OCI-LY1 (cell line): ENCODE measurements around the gene TICAM2.

Source experiments
- H2AFZ ChIP-seq: fragments of 200-600 bp; sonication (generic), shearing (Covaris generic); 2 replicates; pipeline ENCODE4 v1.6.0; 2014; ENCODE audit warnings: antibody characterized with exemption, mild to moderate bottlenecking, low read length
- H3F3A ChIP-seq: fragments of 200-600 bp; sonication (generic), shearing (Covaris generic); 2 replicates; pipeline ENCODE4 v1.6.0; 2014; ENCODE audit warnings: mild to moderate bottlenecking, antibody characterized with exemption, low read length, moderate library complexity; ENCODE audit not compliant: insufficient read depth
- H3K27ac ChIP-seq: fragments of 200-600 bp; sonication (generic); 2 replicates; pipeline ENCODE4 v1.5.1; 2014; ENCODE audit warnings: low read length, mixed run types, mild to moderate bottlenecking, low read depth; ENCODE audit not compliant: poor library complexity, severe bottlenecking
- H3K27me3 ChIP-seq: fragments of 200-600 bp; sonication (generic); 2 replicates; pipeline ENCODE4 v1.6.0; 2014; ENCODE audit warnings: antibody characterized with exemption, mild to moderate bottlenecking, low read length, moderate library complexity; ENCODE audit not compliant: insufficient read depth
- H3K36me3 ChIP-seq: fragments of 200-600 bp; sonication (generic); 2 replicates; pipeline ENCODE4 v1.6.1; 2014; ENCODE audit warnings: mild to moderate bottlenecking, antibody characterized with exemption, low read length, moderate library complexity, mixed read lengths; ENCODE audit not compliant: insufficient read depth
- H3K4me1 ChIP-seq: fragments of 200-600 bp; sonication (generic); 2 replicates; pipeline ENCODE4 v1.5.1; 2014; ENCODE audit warnings: mild to moderate bottlenecking, low read length, moderate library complexity; ENCODE audit not compliant: insufficient read depth, severe bottlenecking
- H3K4me2 ChIP-seq: fragments of 200-600 bp; sonication (generic), shearing (Covaris generic); 2 replicates; pipeline ENCODE4 v1.6.1; 2014; ENCODE audit warnings: low read length
- H3K4me3 ChIP-seq: fragments of 200-600 bp; sonication (generic); 2 replicates; pipeline ENCODE4 v1.5.1; 2014; ENCODE audit warnings: low read length, low read depth, mild to moderate bottlenecking, mixed read lengths; ENCODE audit not compliant: poor library complexity, severe bottlenecking
- H3K79me2 ChIP-seq: fragments of 200-600 bp; shearing (Covaris generic); 2 replicates; pipeline ENCODE4 v1.6.1; 2016; ENCODE audit warnings: mixed run types, low read length, mixed read lengths; ENCODE audit not compliant: insufficient read depth
- H3K9ac ChIP-seq: fragments of 200-600 bp; sonication (generic), shearing (Covaris generic); 2 replicates; pipeline ENCODE4 v1.6.1; 2014; ENCODE audit warnings: mild to moderate bottlenecking, low read length, mixed read lengths
- H3K9me2 ChIP-seq: fragments of 200-600 bp; sonication (generic), shearing (Covaris generic); 2 replicates; pipeline ENCODE4 v1.6.1; 2014; ENCODE audit warnings: low read depth, mild to moderate bottlenecking, low read length, mixed read lengths
- H3K9me3 ChIP-seq: fragments of 200-600 bp; shearing (Covaris generic); 2 replicates; pipeline ENCODE4 v1.6.1; 2014; ENCODE audit warnings: low read length, mixed read lengths
- H4K20me1 ChIP-seq: fragments of 200-600 bp; sonication (generic), shearing (Covaris generic); 2 replicates; pipeline ENCODE4 v1.6.0; 2016; ENCODE audit warnings: mild to moderate bottlenecking, low read length; ENCODE audit not compliant: insufficient read depth
- CTCF ChIP-seq: fragments of 200-600 bp; sonication (generic), shearing (Covaris generic); IDR thresholded peaks from 2 replicates; pipeline ENCODE4 v1.5.1; 2017; ENCODE audit warnings: mild to moderate bottlenecking, antibody characterized with exemption, low read length, moderate library complexity, mixed read lengths
- EZH2 ChIP-seq: fragments of 200-600 bp; sonication (generic), shearing (Covaris generic); IDR thresholded peaks from 2 replicates; pipeline ENCODE4 v1.8.0; 2017; ENCODE audit warnings: borderline replicate concordance, mixed run types, mild to moderate bottlenecking, antibody characterized with exemption, low read length, moderate library complexity, mixed read lengths

Gene TICAM2

GRCh38 chr5:115575167-115576070, 26.9 kb downstream of the TICAM2 start:
- no peaks in the 10 kb centered on the region for H3K9me3 ChIP-seq
- no peaks in the 10 kb centered on the region for H3K4me1 ChIP-seq
- no peak overlapping the region for H2AFZ ChIP-seq
- H4K20me1 ChIP-seq = no peaks in the 10 kb centered on the region
- no peak overlapping the region for H3K9ac ChIP-seq
- no peaks in the 10 kb centered on the region for H3K27me3 ChIP-seq
- H3K27ac ChIP-seq = no peak overlapping the region
- no peaks in the 10 kb centered on the region for H3K9me2 ChIP-seq
- H3K36me3 ChIP-seq = no peaks in the 10 kb centered on the region
- H3F3A ChIP-seq = no peaks in the 10 kb centered on the region
- no peaks in the 10 kb centered on the region for H3K79me2 ChIP-seq
- TF ChIP-seq CTCF = no peak
- no peak for TF ChIP-seq EZH2
- H3K4me2 ChIP-seq = no peak overlapping the region
- no peak overlapping the region for H3K4me3 ChIP-seq

GRCh38 chr5:115573133-115573532, 29.1 kb downstream of the TICAM2 start:
- Histone ChIP-seq H3F3A (no peaks in the 10 kb centered on the region), H3K36me3 (no peaks in the 10 kb centered on the region), H3K9ac (no peak overlapping the region), H3K4me3 (no peak overlapping the region), H3K9me2 (no peaks in the 10 kb centered on the region), H4K20me1 (no peaks in the 10 kb centered on the region), H3K4me1 (no peaks in the 10 kb centered on the region), H2AFZ (no peak overlapping the region), H3K27me3 (no peaks in the 10 kb centered on the region), H3K27ac (no peak overlapping the region), H3K79me2 (no peaks in the 10 kb centered on the region), H3K4me2 (no peak overlapping the region), H3K9me3 (no peaks in the 10 kb centered on the region)
- TF ChIP-seq EZH2 = no peak
- no peak for TF ChIP-seq CTCF

GRCh38 chr5:115571441-115571878, 30.8 kb downstream of the TICAM2 start:
- Histone ChIP-seq H3K27me3 (no peaks in the 10 kb centered on the region), H2AFZ (no peak overlapping the region), H4K20me1 (no peaks in the 10 kb centered on the region), H3K9ac (no peak overlapping the region), H3K4me2 (no peak overlapping the region), H3K79me2 (no peaks in the 10 kb centered on the region), H3K9me3 (no peaks in the 10 kb centered on the region), H3K27ac (no peak overlapping the region), H3K36me3 (no peaks in the 10 kb centered on the region), H3K4me1 (no peaks in the 10 kb centered on the region), H3K4me3 (no peak overlapping the region), H3K9me2 (no peaks in the 10 kb centered on the region), H3F3A (no peaks in the 10 kb centered on the region)
- TF ChIP-seq CTCF (no peak), EZH2 (no peak)
